Activated CD4-positive, alpha-beta T cell treated with anti-CD3 and anti-CD28 coated beads for 1 hour (primary cell): ENCODE data around the gene FKBP1B.
"Not testable (repeated sequence)": the region's sequence is repeated elsewhere in the genome, so short reads cannot be mapped to it uniquely, and the experiment has no call there.

Experiments
- DNase-seq: peaks from one replicate; pipeline ENCODE4 v3.0.0-alpha.2; 2020

Gene FKBP1B

DNA sequence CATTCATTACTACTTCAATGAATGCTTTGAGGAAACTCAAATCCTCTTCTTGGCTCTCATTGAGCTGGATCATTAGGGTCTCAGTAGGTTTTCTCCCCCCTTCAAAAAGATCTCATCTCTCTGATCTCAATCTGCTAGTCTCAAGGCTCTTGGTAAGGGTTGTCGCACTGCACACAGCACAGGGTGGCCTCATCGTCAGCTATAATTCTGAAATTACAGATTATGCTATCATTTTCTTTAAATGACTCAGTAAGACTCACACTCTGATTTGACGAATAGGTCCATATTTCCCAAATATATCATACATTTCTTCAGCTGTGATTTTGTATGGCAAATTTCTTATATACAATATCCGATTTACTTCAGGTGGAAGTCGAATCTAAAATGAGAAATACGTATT is 24.3 kb downstream of the FKBP1B start:
- no peak for DNase-seq

GRCh38 chr2:24075259-24075658 is 25.7 kb downstream of the FKBP1B start:
- DNase-seq, result no peak

DNA sequence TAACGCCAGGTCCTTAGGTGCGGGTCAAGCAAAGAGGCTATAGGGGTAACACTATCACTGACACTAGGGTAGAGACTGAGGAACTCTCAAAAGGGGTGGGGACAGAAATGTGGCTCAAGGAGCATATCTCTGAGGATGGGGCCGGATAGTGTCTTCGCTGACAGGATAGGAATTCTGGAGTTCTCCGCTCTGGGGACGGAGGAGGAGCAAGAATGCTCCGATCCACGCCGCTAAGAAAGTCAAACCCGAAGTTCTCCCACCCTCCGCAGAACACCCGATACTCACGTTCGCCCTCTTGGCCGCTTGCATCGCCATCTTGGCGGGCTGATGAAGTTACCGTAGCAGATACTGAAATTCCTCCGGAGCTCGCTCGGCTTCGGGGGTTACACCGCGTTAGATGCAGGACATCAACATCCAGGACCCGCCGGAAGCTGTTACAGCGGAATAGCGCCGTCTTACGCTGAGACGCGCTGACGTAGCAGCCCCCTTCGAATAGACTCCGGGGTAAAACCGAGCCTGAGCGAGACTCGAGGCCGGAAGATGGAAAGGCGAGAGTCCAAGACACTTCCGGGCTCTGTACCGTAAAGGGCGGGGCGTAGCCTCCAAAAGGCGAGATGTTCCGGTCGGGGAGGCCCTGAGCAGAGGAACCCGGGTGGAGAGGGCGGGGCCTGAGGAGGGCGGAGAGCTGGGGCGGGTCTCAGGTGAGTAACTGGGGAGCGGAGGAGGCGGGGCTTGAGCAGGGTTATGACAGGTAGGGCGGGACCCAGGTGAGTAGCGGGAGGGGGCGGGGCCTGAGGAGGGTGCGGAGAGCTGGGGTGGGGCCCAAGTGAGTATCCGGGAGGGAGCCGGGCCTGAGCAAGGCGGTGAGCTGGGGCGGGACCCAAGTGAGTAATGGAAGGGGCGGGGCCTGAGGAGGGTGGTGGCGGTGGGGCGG is 26.6 kb downstream of the FKBP1B start, which contains the start of gene SF3B6:
Gene SF3B6 (minus strand): TSS at position 412 of the 934 bp plus-strand sequence. CDS start 97 bp downstream, at position 315.
- peak; percentile 99 for DNase-seq

DNA sequence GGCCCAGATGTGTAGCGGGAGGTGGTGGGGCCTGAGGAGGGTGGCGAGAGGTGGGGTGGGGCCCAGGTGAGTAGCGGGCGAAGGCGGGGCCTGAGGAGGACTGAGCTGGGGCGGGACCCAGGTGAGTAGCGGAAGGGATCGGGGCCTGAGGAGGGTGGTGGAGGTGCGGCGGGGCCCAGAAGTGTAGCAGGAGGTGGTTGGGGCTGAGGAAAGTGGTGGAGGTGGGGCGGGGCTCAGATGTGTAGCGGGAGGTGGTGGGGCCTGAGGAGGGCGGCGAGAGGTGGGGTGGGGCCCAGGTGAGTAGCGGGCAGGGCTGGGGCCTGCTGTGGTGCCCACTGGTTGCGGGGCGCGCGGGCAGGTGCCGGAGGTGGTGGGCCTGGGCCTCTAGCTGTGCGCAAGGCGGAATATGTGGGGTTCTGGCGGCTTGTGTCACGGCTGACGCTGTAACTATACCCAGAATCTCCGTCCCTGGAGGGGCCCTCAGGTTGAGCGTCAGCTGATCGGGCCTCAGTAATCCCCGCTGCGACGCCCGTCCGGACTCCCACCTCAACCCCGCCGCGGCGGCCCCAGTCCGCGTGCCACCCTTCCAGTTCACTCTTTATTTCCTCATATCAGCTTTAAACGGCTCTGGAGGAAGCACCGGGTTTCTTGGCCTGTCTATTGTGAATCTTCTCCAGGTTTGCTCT is 27.5 kb downstream of the FKBP1B start:
- no peak for DNase-seq

DNA sequence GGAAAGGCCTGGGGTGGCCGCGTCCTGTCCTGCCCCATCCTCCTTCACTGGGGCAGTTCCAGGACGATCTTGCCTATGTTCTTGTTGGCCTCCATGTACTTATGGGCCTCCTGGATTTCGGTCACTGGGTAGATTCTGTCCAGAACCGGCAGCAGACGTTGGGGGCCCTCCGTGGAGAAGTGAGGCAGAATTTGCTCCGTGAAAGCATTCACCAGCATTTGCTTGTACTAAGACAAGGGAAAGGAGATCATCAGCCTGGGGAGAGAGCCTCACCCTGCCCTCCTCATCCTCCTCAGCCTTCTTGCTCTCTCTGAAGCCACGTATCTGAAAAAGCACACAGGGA is 28.0 kb downstream of the FKBP1B start:
- DNase-seq, result no peak

- DNase-seq, result no peak
Observed at GRCh38 chr2:24077879-24078278, 28.3 kb downstream of the FKBP1B start.

DNA sequence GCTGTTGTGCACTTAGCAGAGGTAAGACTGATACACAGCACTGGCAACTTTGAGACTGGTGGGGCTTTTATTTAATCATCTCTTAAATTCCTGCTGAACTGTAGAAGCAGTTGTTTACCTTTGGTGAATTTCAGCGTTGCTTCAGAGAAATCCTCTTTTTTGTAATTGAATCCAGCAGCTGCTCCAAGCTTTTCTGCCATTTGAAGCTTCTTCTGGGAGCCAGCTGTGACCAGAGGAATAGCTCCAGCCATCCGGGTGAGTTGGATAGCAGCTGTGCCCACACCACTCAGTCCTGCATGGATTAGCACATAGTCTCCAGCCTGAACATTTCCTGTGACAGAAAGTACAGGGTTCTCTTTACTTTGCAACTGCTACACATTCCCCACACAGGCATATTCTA is 31.2 kb downstream of the FKBP1B start:
- no peak for DNase-seq

DNA sequence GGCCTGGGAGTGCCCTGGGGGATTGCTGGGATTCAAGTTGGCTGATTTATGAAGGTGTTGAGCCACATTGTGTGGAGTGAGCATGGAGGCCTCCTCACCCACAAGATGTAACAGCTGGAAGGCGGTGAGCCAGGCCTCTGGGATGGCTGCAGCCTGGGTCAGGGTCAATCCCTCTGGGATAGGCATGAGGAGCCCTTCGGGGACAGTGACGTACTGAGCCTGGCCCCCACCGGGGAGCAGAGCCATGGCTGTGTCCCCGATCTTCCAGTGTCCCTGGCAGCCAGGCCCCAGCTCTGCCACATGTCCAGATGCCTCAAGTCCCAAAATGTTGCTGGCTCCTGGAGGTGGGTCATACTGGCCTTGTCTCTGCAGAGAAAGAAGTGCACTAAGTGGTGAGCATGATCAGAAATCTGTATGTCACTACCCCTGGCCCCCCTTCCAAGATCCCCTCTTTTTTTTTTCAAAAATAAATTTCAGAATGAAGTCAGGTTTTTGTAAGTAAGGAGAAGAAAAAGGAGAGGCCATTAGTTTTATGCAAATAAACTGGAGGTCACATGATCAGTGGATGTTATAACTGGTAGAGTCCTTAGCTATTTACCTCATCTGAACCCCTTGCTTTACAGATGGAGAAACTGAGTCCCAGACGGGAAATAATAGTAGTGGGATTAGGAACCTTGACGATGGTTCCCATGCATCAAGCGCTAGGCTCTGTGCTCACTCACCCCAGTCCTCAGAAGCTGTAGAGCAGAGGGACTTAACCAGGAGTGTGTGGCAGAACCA is 33.4 kb downstream of the FKBP1B start:
- DNase-seq, result no peak

- no peak for DNase-seq
Observed at GRCh38 chr2:24083567-24084385, 34.2 kb downstream of the FKBP1B start.

GRCh38 chr2:24084386-24085199 is 35.1 kb downstream of the FKBP1B start, which contains the start of gene TP53I3:
Gene TP53I3, minus strand, starts transcription at chr2:24084834. Its CDS starts 508 bp downstream, at chr2:24084326.
- DNase-seq, result peak; percentile 63

DNA sequence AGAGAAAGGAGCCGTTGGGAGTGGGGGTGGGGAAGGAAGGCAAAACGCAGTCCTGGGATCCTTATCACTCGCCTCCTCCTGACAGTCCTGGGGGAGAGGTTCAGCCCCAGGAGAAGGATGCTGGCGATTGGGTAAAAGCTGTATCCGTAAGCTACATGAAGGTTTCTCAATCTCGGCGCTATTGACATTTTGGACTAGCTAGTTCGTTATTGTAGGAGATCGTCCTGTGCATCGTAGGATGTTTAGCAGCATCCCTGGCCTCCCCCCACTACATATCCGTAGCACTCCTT is 35.6 kb downstream of the FKBP1B start:
- no peak for DNase-seq

DNA sequence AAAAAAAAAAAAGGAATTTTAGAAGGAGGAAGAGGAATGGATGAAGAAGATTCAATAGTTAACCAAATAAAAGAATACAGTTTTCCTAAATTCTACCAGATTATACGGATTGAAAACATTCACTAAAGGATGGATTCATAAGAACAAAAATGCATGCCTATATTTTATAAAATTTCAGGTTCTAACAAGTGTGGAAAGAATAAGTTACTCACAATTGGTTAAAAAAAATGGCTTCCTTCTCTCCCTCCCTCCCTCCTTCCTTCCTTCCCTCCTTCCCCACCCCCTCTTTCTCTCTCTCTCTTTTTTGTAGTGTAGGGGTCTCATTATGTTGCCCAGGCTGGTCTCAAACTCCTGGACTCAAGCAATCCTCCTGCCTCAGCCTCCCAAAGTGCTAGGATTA is 36.7 kb downstream of the FKBP1B start:
- DNase-seq, result no peak

GRCh38 chr2:24087032-24087431 is 37.5 kb downstream of the FKBP1B start:
- no peak for DNase-seq

DNA sequence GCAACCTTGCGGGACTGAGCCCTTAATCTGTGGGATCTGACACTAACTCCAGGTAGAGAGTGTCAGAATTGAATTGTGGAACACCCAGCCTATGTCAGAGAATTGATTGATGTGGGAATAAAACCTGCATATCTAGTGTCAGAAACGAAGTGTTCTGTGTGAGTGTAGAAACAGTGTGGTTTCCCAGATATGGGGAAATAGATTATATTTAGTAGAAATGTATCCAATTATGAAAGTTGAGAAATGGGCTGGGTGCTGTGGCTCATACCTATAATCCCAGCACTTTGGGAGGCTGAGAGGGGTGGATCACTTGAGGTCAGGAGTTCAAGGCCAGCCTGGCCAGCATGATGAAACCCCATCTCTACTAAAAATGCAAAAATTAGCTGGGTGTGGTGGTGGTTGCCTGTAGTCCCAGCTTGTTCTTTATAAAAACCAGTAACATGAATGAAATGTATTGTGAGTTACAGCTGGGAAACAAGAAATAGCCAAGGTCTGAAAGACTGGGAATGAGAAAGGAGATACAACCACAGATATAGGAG is 39.3 kb downstream of the FKBP1B start:
- DNase-seq, result no peak

DNA sequence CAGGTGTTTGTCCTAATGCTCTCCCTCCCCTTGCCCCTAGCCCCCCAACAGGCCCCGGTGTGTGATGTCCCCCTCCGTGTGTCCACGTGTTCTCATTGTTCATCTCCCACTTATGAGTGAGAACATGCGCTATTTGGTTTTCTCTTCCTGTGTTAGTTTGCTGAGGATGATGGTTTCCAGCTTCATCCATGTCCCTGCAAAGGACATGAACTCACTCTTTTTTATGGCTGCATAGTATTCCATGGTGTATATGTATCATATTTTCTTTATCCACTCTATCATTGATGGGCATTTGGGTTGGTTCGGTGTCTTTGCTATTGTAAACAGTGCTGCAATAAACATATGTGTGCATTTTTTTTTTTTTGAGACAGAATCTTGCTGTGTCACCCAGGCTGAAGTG is 43.7 kb downstream of the FKBP1B start:
- DNase-seq, result not testable (repeated sequence)

GRCh38 chr2:24095171-24095677 is 45.7 kb downstream of the FKBP1B start:
- not testable (repeated sequence) for DNase-seq

DNA sequence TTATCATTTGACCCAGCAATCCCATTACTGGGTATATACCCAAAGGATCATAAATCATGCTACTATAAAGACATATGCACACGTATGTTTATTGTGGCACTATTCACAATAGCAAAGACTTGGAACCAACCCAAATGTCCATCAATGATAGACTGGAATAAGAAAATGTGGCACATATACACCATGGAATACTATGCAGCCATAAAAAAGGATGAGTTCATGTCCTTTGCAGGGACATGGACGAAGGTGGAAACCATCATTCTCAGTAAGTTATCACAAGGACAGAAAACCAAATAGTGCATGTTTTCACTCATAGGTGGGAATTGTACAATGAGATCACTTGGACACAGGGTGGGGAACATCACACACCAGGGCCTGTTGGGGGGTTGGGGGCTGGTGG is 51.2 kb downstream of the FKBP1B start:
- DNase-seq, result not testable (repeated sequence)

DNA sequence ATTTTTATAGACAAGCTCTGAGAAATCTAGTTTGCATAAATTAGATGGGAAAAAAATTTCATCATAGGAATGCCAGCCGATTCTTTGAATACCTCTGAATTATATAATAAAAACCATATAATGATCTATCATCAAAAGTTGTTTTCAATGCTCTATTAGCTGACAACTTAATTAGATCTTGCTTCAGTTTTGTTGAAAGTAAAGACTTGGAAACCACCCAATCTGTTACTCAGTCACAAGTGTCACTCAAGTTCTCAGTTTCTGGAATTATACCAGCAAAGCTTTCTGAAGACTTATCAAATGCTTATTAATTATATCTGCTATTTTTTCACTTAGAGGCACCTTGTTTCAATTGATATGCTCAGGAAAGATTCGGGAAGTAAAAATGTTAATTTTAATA is 52.5 kb downstream of the FKBP1B start:
- DNase-seq, result no peak

GRCh38 chr2:24102677-24103076 is 53.1 kb downstream of the FKBP1B start:
- no peak for DNase-seq

GRCh38 chr2:24104110-24104650 is 54.6 kb downstream of the FKBP1B start:
- DNase-seq, result no peak

GRCh38 chr2:24104906-24105305 is 55.4 kb downstream of the FKBP1B start:
- DNase-seq, result no peak
